Ureter (tissue), 1 donor: ENCODE data around the gene RAD52. TPM values are rescaled to one million over a fixed set of nuclear protein-coding genes. Genes with fewer than 3 reads are reported as not detected.

ENCODE experiments used
- DNase-seq: peaks from one replicate; pipeline ENCODE4 v3.0.0-alpha.2; 2020; ENCODE audit warnings: low spot score
- total RNA-seq: library from RNA; stranded (reverse); gene quantifications from one replicate; pipeline ENCODE4 v1.2.4, GENCODE V29; 2023
- donor health status: DM: yes; HTN: yes; CAD: no.

The RAD52 gene
- total RNA-seq = 24.0 TPM

GRCh38 chr12:949453-950191 is at the start of gene RAD52:
Gene RAD52, minus strand, starts transcription at chr12:949694. Its CDS starts 16,636 bp downstream, at chr12:933058.
- peak; percentile 97 for DNase-seq

DNA sequence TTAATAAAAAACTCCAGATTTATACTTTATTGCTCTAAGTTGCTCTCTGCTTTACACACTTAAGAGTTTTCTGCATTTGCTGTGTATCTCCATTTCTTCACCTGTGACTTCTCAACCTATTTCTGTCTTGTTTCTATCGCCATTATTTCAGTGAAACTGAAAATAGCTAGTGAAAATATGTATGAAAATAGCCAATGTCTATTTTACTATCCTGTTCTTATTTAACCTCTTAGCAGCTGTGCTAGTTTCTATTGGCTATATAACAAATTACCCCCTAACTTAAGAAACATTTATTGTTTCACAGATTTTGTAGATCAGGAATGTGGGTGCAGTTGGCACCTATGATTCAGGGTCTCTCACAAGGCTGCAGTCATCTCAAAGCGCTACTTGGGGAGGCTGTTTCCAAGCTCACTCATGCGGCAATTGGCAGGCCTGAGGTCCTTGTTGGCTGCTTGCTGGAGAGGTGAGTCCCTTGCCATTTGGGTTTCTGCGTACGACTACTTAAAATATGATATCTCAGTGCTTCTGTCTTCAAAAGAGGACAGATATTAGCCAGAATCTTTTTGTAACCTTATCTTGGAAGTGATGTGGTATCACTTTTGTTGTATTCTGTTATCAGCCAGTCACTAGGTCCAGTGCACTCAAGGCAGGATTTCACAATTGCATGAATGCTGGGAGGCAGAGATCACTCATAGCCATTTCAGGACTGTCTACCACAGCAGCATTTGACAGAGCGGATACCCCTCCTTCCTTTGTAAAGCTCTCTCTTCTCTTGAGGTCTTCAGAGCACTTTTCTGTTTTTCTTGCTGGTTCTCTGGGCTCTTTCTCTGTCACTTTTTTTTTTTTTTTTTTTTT is 48.8 kb upstream of the RAD52 start:
- no peak for DNase-seq

DNA sequence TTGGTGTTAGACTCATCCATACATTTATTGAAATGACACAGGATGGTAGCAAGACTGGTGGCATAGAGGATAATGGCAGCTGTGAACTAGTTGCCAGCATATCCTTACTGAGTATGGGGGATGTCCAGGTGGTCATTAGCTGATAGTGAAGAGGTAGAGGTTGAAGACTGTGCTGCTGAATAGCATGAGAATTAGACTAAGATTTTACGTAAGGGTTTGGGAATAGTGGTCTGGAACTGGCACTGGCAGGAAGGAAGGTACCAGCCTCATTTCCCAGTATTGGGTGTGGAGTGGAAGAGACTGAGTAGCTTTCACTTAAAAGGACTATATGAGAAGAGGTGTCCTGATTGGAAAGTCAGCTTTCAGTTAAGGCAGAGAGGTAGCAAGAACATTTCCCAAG is 48.0 kb upstream of the RAD52 start:
- no peak for DNase-seq

- DNase-seq = no peak
Observed at GRCh38 chr12:996881-997280, 47.4 kb upstream of the RAD52 start.

DNA sequence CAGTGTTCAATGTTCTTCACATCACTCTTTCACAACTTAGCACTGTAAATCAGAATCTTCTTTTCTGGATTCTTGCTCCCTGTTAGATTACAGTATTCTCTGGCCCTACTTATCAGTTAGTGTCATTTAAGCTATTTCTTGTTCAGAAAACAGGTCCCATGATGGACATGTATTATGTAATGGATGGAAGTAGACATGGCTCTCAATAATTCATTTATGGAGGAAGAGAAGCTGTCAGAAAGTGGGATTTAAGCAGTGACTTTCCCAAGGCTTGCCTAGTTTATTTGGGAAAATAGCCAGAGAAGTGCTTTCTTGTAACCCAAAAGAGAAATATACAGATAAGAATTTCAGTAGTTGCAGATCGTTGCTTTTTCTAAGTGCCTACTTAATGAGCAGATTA is 43.2 kb upstream of the RAD52 start:
- no peak for DNase-seq

DNA sequence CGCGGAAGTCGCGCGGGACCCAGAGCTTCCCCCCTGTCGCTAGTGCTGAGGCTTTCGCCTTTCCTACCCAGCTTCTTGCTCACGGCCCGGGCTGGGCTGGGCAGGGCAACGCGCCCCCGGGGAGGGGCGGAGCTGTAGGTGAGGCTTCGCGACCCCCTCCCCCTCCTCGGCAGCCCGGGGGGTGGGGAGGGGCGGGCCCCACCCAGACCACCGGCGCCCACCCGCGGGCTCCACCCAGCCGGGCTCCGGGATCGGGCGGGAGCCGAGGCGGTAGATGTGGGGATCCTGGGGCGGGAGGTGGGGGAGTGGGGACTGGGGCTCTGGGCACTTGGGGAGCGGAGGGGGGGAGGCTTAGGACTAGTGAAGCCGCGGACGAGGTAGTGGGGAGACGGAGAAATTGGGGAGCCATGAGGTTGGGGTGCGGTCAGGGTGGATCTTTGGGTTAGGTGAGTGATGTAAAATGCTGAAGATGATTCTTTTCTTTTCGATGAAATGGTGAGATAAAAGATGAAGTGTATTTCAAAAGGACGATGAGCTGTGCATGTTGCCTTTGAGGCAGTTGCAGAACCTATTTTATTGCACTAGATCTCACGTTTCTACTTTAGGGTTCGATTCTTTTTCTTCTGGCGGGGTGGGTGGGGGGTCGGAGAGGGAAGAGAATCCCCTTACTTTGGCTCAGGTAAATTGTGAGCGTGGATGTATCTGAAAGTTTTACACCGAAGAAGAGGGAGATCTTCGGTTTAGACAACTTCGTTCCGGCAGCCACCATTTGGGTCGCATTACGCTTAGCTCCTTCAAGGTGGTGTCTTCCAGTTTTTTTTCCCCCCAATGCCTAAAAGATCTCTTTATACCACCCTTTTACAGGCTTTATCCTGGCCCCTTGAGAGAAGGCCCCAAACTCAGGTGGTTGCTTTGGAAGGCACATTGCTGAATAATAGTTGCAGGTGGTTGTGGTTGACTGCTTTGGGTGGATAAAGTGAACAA is 42.1 kb upstream of the RAD52 start:
- no peak for DNase-seq

DNA sequence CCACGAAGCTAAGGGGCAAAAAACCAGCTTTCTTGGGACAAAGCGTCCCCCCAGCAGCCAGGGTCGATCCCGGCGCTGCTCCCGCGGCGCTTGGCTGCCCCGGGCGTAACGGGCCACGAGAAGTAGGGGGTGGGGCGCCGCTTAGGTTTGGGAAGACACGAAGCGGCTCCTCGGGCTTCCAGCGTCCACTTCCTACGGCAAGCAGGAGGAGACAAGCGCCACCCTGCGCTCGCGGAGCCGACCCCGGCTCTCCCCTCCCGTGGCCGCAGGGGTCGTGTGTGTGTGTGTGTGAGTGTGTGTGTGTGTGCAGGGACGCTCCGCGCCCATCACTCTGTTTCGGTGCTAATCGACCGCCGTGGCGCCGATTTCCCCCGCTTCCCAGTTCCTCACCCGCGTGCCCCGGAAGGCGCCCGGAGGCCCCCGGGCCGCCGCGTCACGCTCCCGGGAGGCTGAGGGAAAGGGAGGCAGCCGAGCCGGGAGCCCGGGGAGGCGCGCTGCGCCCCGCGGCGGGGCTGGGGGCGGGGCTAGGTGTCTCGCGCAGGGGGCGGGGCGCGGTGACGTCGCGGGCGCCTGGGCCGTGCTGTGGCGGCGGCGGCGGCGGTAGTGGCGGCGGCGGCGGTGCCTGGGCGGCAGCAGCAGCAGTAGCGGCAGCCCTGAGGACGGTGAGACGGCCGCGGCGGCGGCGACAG is 41.3 kb upstream of the RAD52 start, which contains the start of gene ERC1:
TSS of gene ERC1 (plus strand) at position 563 of the 689 bp plus-strand sequence. CDS start 36,681 bp downstream, outside the sequence.
- DNase-seq = peak; percentile 87

DNA sequence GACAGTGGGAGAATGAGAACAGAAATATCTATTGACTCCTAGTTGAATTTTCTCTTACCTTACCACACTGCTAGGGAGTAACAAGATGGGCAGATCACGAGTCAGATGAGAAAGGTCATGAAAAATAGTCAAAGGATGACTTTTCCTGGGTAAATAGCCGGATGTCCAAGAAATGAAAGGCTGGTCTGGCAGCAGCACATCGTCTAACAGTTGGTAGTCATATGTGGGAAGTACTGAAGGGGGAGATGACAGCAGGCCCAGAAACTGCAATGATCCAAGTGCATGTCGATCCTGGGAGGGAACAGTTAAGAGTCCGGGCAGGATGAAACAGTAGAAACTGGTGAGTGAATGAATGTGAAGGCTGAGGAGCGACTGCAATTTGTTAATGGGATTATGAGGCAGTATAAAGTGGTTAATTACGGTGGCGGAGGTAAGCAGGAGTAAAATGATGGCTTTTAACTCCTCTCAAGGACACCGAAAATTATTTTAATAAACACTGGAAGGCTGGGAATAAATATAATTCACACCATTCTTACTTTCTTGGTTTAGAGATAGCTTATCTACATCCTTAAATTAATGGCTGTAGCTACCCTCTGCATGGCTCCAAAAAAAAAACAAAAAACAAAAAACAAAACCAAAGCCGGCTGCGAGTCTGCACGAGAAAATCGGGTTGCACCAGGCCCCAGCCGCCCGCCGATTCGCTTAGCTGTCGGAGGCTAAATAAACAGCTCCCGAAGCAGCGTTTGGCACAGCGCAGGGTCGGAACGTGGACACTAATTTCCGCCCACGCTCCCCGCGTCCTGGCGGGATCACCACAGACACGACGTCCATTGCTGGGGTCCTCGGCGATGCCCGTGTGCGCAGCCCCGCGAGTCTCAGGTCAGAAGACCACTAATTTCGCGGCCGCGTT is 40.5 kb upstream of the RAD52 start:
- DNase-seq = peak; percentile 64

DNA sequence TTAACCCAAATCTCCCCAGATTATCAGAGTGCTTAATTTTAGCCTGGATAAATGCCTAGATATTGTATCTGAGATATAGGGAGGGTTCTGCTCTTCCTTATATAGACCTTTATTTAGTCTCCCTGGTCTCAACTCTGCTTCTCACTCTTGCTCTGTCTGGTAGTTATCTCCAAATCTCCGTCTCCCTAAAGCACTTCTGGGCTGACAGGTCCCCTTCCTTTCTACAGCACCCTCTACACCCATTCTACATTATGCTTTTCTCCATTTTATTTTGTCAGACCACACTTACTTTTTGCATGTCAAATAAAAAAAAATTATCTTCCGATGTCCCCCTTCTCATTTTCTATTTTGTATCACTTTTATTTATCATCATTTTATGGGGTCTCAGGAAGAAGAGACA is 39.6 kb upstream of the RAD52 start:
- no peak for DNase-seq

DNA sequence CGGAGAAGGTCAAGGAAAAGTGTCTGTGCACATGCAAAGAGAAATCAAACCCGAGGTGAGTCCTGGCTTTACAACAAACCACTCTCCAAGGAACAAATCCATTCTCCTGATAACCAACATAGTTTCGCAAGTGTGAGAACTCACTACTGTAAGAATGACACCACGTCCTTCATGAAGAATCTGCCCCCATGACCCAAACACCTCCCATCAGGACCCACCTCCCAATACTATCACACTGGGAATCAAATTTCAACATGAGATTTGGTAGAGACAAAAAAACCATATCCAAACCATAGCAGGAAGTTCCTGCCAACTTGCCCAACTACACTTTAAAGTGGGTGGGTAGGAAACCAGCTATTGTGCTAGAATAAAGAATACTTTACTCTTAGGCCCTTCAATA is 39.2 kb upstream of the RAD52 start:
- no peak for DNase-seq

DNA sequence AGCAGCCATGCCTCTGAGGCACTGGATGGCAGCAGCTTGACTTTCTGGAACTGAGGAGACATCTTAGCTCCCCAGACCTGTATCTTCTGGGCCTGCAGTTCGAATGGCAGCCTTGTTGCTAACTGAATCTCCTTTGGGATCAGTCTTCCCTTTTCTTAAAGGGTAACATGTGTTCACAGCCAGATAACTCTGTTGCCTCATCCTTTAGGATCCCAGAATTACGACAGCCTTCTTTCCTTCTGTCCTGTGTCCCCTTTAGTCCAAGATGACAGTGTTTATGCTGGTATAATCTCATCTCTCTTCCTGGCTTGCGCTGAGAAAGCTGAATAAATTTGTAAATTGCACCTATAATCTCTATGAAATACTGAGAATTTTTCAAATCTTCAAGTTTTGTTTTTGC is 32.5 kb upstream of the RAD52 start:
- DNase-seq = no peak

GRCh38 chr12:981176-981828 is 31.8 kb upstream of the RAD52 start:
- DNase-seq = no peak

- DNase-seq = no peak
Observed at GRCh38 chr12:979349-979748, 29.9 kb upstream of the RAD52 start.

DNA sequence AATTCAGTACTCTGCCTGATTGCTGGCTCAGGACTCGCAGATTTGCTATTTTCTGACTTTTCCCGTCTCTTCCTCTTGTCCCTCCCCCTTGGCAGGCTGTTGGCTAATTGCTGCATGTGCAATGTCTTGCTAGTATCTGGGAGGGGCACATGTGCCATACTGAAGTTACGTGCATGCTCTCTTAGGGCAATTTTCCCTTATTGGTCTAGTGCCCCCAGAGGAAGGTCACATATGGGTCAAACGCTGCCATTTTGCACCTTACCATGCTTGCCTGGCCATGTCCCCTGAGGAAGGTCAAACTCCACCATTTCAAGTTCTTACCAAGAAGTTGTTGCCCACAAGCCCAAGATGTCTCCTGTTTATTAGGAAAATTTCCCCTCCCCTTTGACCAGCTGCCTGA is 27.7 kb upstream of the RAD52 start:
- no peak for DNase-seq

DNA sequence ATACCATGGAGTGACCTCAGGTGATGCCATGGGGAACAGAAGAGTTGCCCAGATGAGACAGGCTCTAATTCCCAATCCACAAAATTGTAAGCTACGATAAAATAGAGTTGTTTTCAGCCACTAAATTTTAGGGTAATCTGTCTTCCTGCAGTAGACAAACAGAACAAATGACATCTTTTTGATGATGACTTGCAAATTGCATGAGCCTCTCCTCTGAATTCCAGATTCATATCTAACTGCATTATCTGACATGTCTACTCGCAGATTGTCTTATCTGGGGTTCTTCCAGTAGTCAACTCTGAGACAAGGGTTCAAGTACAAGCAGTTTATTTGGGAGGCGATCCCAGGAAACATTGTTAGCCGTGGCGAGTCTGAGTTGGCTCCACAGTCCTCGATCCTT is 27.1 kb upstream of the RAD52 start:
- no peak for DNase-seq

DNA sequence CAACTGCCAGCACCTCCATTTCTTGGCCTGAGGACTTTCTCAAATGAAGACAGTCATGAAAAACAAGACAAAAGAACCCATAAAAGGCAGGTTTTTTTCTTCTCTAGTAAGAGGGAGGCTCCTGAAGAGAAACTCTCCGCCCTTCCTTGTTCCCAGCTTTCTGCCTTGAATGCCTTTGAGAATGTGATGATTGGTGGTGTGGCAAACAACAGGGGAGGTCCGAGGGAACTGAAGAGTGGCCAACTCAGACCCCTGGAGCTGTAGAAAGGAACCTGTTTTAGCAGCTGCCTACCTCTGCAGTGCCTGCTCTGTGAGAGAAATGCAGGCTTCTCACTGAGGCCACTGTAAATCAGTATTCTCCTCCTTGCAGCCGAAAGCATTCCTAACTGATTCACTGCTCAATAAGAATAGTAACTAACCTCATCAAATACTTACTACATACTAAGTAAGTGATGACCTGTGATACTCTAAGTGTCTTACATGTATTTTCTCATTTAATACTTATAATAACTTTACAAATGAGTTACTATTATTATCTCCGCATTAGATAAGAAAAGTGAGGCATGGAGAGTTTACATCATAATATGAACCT is 24.9 kb upstream of the RAD52 start:
- no peak for DNase-seq

DNA sequence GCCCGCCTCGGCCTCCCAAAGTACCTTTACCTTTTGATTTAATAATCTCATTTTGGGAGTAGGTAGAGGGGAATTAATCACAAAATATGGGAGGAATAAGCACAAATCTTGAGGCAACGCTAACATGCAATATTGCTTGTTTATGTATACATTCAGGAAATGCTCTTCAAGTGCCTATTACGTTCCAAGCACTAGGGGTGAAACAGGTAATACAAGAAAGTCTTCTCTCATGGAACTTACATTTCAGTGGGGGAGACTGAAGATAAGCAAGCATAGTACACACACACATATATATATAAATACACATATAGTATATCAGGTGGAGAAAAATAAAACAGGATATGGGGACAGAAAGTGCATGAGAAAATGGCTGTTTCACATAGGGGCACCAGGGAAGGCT is 22.5 kb upstream of the RAD52 start:
- DNase-seq = no peak

GRCh38 chr12:969821-970220 is 20.3 kb upstream of the RAD52 start:
- DNase-seq = no peak

DNA sequence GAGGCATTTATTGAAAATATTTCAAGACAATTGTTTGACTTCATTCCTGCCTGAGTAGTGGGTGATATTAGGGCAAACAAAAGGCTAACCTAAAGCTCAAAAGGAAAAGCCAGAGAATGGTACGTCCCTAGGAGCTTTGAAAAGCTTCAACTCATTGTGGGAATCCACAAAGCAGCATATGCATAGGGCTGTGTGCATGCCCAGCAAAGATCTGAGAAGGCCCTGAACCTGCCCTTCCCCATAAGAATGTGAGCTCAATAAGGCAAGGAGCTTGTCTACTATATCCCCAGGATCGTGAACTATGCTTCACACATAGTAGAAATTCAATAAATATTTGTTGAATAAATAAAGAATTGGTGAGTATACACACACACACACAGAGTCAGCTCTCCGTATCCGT is 19.1 kb upstream of the RAD52 start:
- no peak for DNase-seq
